ENCODE results near the gene NECTIN4. TPM values are rescaled to one million over a fixed set of nuclear protein-coding genes. Genes with fewer than 3 reads are reported as not detected.

NECTIN4 gene
- total and polyA plus RNA-seq, 2 of the 8 experiments (the other 6 are each of a cell fraction or from before 2014, with no cell fraction given) = 0.19 to 0.71 TPM

DNA sequence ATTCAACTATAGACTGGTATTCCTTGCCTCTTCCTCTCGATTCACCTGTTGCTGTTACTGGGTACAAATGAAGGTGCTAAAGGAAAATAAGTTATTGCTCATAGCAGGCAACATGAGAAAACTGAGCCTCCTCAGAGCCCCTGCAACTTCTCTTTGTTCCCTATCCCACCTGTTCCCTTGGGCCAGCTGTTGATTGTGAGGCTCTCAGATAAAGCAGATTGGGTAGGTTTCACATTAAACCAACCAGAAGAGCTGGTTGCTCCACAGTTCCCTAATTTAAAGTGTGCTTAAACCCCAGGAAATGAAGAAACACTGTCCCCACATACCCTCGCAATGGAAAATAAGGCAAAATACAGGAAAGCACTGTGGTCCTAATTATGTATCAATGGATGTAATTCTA lies 38.3 kb upstream of the NECTIN4 start:
- H3K4ac ChIP-seq (replicated peaks; ENCODE audit: insufficient read length, low read depth, low read length) = no peak overlapping the region
- H3K23me2 ChIP-seq (ENCODE audit: low read depth, low read length) = peaks cover 6% of the 10 kb centered on the region; the same call in 1 of the 2 replicates
- H4K8ac ChIP-seq (ENCODE audit: extremely low read depth, insufficient read depth, low read length) = no peak overlapping the region
- H3K4me3 ChIP-seq (ENCODE audit: extremely low read depth in 1 of 4, insufficient read depth in 2 of 4, low read depth in 3 of 4, low read length in 4 of 4) = no peak overlapping the region
- H2BK5ac ChIP-seq (ENCODE audit: low read depth, low read length) = no peak overlapping the region
- FAIRE-seq = no peak
- no peak overlapping the region for H3K56ac ChIP-seq (replicated peaks; ENCODE audit: insufficient read length, low read depth, low read length)
- peaks cover 2 to 12% of the 10 kb centered on the region in 2 experiments for H4K20me1 ChIP-seq (replicated peaks in 1 of 2; ENCODE audit: control insufficient read depth in 1 of 2, insufficient read depth in 2 of 2, low read length in 2 of 2)
- H2AFZ ChIP-seq (ENCODE audit: low read length) = no peak overlapping the region
- H3K36me3 ChIP-seq (ENCODE audit: control insufficient read depth in 2 of 4, insufficient read depth in 4 of 4, low read length in 3 of 4) = peaks cover 5 to 58% (median 21%) of the 10 kb centered on the region in 4 experiments; a peak in 7 of 8 replicates
- no peak for DNase-seq (ENCODE audit: low read depth in 1 of 2, low spot score in 2 of 2)
- H4K91ac ChIP-seq (replicated peaks; ENCODE audit: insufficient read length, low read length) = no peak overlapping the region
- H2AK5ac ChIP-seq (ENCODE audit: low read depth, low read length) = no peak overlapping the region
- no peaks in the 10 kb centered on the region for H3K27me3 ChIP-seq (replicated peaks in 1 of 4; ENCODE audit: control insufficient read depth in 3 of 4, extremely low read depth in 1 of 4, insufficient read depth in 3 of 4, low read length in 3 of 4)
- no peak overlapping the region for H2BK120ac ChIP-seq (replicated peaks; ENCODE audit: low read depth, low read length)
- 93% methylated on average over 2 of the region's 2 CpGs; no CpG with 5 or more reads in 1 of the 2 experiments for WGBS, 2 experiments (ENCODE audit: extremely low coverage in 1 of 2, insufficient coverage in 1 of 2, insufficient read length in 1 of 2, insufficient replicate concordance in 2 of 2, low coverage in 1 of 2, low lambda C conversion rate in 2 of 2, missing lambda C conversion rate in 1 of 2)
- peaks cover 0 to 60% of the 10 kb centered on the region in 2 experiments; a peak in 3 of 4 replicates for H3K79me2 ChIP-seq (ENCODE audit: control insufficient read depth in 1 of 2, insufficient read depth in 2 of 2, low read length in 2 of 2)
- no peak overlapping the region for H3K4me2 ChIP-seq (ENCODE audit: insufficient read depth in 1 of 2, low read depth in 2 of 2, low read length in 2 of 2)
- H2BK12ac ChIP-seq (ENCODE audit: low read depth, low read length) = no peak overlapping the region
- no peak overlapping the region for H2BK15ac ChIP-seq (ENCODE audit: low read length)
- no peaks in the 10 kb centered on the region for H3K9me3 ChIP-seq (ENCODE audit: insufficient read depth in 2 of 2, low read depth in 1 of 2, low read length in 1 of 2)
- no peak for TF ChIP-seq NANOG (IDR thresholded peaks at IDR 0.05; ENCODE audit: insufficient read depth, low read depth, low read length, poor library complexity, severe bottlenecking)
- TF ChIP-seq KDM4A (IDR thresholded peaks at IDR 0.05; ENCODE audit: low read depth, low read length, severe bottlenecking) = no peak
- TF ChIP-seq HDAC2 (IDR thresholded peaks at IDR 0.05; ENCODE audit: borderline replicate concordance in 1 of 2, low read depth in 2 of 2, low read length in 2 of 2) = no peak
- no peak for TF ChIP-seq SIX5 (IDR thresholded peaks at IDR 0.05; ENCODE audit: low read depth, low read length)
- TF ChIP-seq EGR1 (IDR thresholded peaks at IDR 0.05; ENCODE audit: borderline replicate concordance, low read depth, low read length) = no peak
- TF ChIP-seq YY1 (IDR thresholded peaks at IDR 0.05; ENCODE audit: low read depth, low read length) = no peak
- no peak for TF ChIP-seq JUN (IDR thresholded peaks at IDR 0.05; ENCODE audit: low read depth, low read length)
- TF ChIP-seq BRCA1 (IDR thresholded peaks at IDR 0.05; ENCODE audit: low read depth, low read length) = no peak
- no peak overlapping the region for H2BK20ac ChIP-seq (ENCODE audit: low read length)
- H3K27ac ChIP-seq (ENCODE audit: low read depth, low read length) = no peak overlapping the region
- H3K14ac ChIP-seq (ENCODE audit: insufficient read length) = no peak overlapping the region
- H3K79me1 ChIP-seq (ENCODE audit: low read depth, low read length) = peaks cover 6% of the 10 kb centered on the region
- ChIA-PET CTCF (ENCODE audit: partially characterized antibody) (interaction anchor here (0.9 to 1.2 kb wide), 3 partner anchors 13 to 64 kb away, joined by 3 to 4 read pairs (median 3); partner anchors contain the start of gene PPOX), POLR2A (ENCODE audit: partially characterized antibody) (interaction anchor here (1.0 to 1.8 kb wide), 4 partner anchors 9 to 26 kb away, joined by 3 to 6 read pairs (median 6); partner anchors contain the start of gene UFC1)
- H3K9ac ChIP-seq (replicated peaks in 1 of 4; ENCODE audit: extremely low read depth in 1 of 4, low read depth in 3 of 4, low read length in 3 of 4) = no peak overlapping the region
- H3K4me1 ChIP-seq (replicated peaks in 1 of 4; ENCODE audit: control insufficient read depth in 3 of 4, insufficient read depth in 4 of 4, low read length in 3 of 4) = no peaks in the 10 kb centered on the region; a peak in 1 of 7 replicates
- H4K5ac ChIP-seq (ENCODE audit: insufficient read length, low read depth, low read length) = no peak overlapping the region
- no peak overlapping the region for H3K18ac ChIP-seq (ENCODE audit: extremely low read depth, low read length)
- no peak overlapping the region for H3K23ac ChIP-seq (ENCODE audit: insufficient read length)
